ENCODE data around the gene CTPS2.
"Not testable (repeated sequence)": the region's sequence is repeated elsewhere in the genome, so short reads cannot be mapped to it uniquely, and the experiment has no call there.

CTPS2 gene

GRCh38 chrX:16651391-16652024 is 61.0 kb downstream of the CTPS2 start:
- no peak for DNase-seq

- no peak for DNase-seq
Measured at GRCh38 chrX:16649858-16650257, 62.6 kb downstream of the CTPS2 start, which contains the start of gene S100G. Gene S100G (plus strand): TSS chrX:16650158. CDS start chrX:16651007, 849 bp downstream.

- no peak for DNase-seq
Measured at GRCh38 chrX:16646366-16647138, 65.9 kb downstream of the CTPS2 start.

DNA sequence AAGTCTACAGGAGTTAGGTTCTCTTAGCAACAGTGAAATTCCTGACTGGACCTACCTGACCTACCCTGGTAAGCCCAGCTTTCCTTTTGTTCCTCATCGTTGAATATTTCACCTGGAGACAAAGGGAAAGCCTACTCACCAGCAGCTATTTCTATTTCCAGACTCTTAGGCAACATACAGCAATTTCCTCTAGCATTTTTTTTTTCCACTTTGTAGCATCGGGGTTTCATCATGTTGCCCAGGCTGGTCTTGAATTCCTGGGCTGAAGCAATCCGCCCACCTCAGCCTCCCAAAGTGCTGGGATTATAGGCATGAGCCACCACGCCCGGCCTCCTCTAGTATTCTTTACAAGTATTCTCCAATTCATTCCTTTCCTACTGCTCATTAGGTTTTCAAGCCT is 69.3 kb downstream of the CTPS2 start:
- DNase-seq: no peak

GRCh38 chrX:16640823-16641222 is 71.6 kb downstream of the CTPS2 start:
- no peak for DNase-seq

DNA sequence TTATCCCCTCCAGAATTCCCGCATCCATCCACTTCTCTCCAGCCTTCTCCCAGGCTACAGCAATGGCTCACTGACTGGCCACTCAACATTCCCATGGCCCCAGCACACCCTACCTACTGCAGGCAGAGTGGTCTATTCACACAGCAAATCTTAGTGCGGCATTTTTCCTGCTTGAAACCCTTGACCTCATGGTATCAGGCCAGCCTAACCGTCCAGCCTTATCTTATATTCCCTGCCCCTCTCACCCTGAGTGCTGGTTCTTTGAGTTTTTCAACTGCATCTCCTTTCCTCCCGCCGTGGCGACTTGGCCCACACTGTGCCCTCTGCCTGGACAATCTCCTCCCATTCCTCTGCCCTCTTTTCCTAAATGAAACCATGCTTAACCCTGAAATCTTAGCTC is 72.5 kb downstream of the CTPS2 start:
- DNase-seq: no peak

- no peak for DNase-seq
Measured at GRCh38 chrX:16638533-16638932, 73.9 kb downstream of the CTPS2 start.

- DNase-seq: no peak
Measured at GRCh38 chrX:16635596-16635995, 76.9 kb downstream of the CTPS2 start.

- no peak for DNase-seq
Measured at GRCh38 chrX:16635040-16635439, 77.4 kb downstream of the CTPS2 start.

GRCh38 chrX:16633754-16634153 is 78.7 kb downstream of the CTPS2 start:
- no peak for DNase-seq

GRCh38 chrX:16629909-16630308 is 82.6 kb downstream of the CTPS2 start:
- no peak for DNase-seq

GRCh38 chrX:16628946-16629595 is 83.4 kb downstream of the CTPS2 start:
- DNase-seq: no peak

DNA sequence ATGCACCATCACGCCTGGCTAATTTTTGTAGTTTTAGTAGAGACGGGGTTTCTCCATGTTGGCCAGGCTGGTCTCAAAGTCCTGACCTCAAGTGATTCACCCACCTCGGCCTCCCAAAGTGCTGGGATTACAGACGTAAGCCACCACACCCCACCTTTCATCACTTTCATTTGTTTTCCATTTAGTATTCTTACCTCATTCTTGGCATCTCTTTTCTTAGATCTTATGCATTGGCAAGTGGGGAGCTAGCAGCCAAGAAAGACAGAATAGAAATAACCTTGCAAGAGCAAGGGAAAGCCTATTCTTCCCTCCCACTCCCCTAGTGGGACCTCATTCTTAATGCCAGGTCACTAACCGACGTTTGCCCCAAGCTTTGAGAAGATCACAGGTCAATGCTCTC is 84.0 kb downstream of the CTPS2 start:
- not testable (repeated sequence) for DNase-seq

DNA sequence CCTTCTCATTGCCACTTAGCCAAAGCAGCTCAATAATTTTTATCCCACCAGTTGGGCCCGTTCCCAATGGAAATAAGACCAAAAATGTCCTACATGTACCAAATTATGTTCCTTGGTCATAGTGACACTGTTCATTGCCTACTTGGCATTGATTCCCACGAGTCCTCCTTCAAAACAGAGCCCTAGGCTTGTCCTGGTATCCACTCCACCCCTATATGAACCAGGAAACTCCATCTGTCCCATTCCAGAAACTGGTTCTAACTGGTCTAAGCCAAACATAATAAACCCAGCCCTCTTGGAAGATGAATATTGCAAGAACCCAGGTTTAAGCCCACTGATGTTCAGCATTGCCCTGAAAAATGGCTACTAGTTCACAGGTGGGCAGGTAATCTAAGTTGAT is 93.4 kb downstream of the CTPS2 start:
- no peak for DNase-seq

DNA sequence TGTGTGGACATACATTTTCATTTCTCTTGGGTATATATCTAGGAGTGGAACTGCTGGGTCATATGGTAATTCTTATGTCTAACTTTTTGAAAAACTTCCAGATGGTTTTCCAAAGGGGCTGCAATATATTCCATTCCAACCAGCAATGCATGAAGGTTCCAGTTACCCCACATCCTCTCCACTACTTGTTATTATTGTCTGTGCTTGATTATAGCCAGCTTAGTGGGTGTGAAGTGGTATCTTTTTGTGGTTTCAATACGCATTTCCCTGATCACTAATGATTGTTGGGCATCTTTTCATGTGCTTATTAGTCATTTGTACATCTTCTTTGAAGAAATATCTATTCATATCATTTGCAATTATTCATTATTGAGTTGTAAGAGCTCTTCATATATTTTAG is 94.0 kb downstream of the CTPS2 start:
- DNase-seq: no peak

- no peak for DNase-seq
Measured at GRCh38 chrX:16617382-16617781, 95.1 kb downstream of the CTPS2 start.

GRCh38 chrX:16612257-16612897 is 100.1 kb downstream of the CTPS2 start:
- no peak for DNase-seq

DNA sequence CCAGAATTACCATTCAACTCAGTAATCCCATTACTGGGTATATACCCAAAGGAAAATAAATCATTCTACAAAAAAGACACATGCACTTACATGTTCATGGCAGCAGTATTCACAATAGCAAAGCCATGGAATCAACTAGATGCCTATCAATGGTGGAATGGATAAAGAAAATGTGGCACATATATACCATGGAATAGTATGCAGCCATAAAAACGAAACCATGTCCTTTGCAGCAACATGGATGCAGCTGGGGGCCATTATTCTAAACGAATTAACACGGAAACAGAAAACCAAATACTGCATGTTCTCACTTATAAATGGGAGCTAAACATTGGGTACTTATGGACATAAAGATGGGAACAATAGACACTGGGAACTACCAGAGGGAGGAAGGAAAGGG is 101.8 kb downstream of the CTPS2 start:
- DNase-seq: not testable (repeated sequence)

- no peak for DNase-seq
Measured at GRCh38 chrX:16610121-16610621, 102.3 kb downstream of the CTPS2 start.

- DNase-seq: no peak
Measured at GRCh38 chrX:16606142-16606720, 106.2 kb downstream of the CTPS2 start.

DNA sequence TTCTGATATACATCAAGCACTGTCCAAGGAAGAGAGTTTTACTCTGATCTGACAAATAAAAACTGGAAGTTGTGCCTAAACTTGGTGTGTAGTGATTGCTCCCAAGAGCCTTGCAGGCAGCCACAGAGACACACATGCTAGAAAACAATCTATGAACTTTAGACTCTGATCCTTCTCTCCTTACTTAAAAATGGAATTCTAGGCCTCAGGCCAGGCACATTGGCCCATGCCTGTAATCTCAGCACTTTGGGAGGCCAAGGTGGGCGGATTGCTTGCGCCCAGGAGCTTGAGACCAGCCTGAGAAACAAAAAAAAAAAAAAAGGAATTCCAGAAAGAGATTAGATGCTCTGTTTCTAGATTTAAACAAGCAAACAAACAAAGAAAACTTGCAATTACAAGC is 108.1 kb downstream of the CTPS2 start:
- DNase-seq: no peak

GRCh38 chrX:16603822-16604221 is 108.6 kb downstream of the CTPS2 start:
- DNase-seq: no peak

- DNase-seq: not testable (repeated sequence)
Measured at GRCh38 chrX:16603235-16603634, 109.2 kb downstream of the CTPS2 start.

Measured in NCI-H748 treated with DMSO at 0.1 percent for 48 hours (cell line).